ENCODE data around the gene NLRP6.

GRCh38 chr11:324156-324555, 45.9 kb downstream of the NLRP6 start:
- TF ChIP-seq CTCF (IDR thresholded peaks at IDR 0.05) (no peak), POLR2AphosphoS5 (IDR thresholded peaks at IDR 0.05) (no peak), POLR2A (IDR thresholded peaks at IDR 0.05) (no peak), EP300 (IDR thresholded peaks at IDR 0.05; ENCODE audit: low read depth) (no peak)

Data from transverse colon (tissue), 4 donors.